K562 (cell line): Measurements from ENCODE around the gene C11orf54.

ENCODE experiments used
- ETV5 ChIP-seq: sonication (generic); formaldehyde crosslinking; IDR thresholded peaks from 2 replicates; pipeline ENCODE4 v1.4.0; 2020; ENCODE audit warnings: low read depth, mild to moderate bottlenecking, missing genetic modification reagents
- FOXJ2 ChIP-seq: fragments of 200-800 bp; sonication (Bioruptor generic); IDR thresholded peaks from 2 replicates; pipeline ENCODE4 v1.6.1; 2016; ENCODE audit warnings: missing genetic modification characterization, missing compliant biosample characterization
- MAFF ChIP-seq: IDR thresholded peaks from 2 replicates; pipeline ENCODE4 v1.6.1; 2012; ENCODE audit warnings: low read length, improper control_type of control experiment
- NFE2 ChIP-seq: IDR thresholded peaks from 2 replicates; pipeline ENCODE4 v1.6.1; 2014; ENCODE audit warnings: antibody characterized with exemption, low read depth
- PHF21A ChIP-seq: fragments of 450-650 bp; IDR thresholded peaks from 2 replicates; pipeline ENCODE4 v1.6.1; 2017; ENCODE audit warnings: low read depth, borderline replicate concordance
- POLR2AphosphoS5 ChIP-seq: IDR thresholded peaks from 2 replicates; pipeline ENCODE4 v1.6.1; 2011; ENCODE audit warnings: mild to moderate bottlenecking, low read depth, low read length, moderate library complexity; ENCODE audit not compliant: control insufficient read depth, insufficient read depth
- SMAD1 ChIP-seq: fragments of 150-350 bp; IDR thresholded peaks from 2 replicates; pipeline ENCODE4 v1.6.1; 2014; ENCODE audit warnings: low read length, low read depth; ENCODE audit not compliant: partially characterized antibody
- TARDBP ChIP-seq: fragments of 450-650 bp; IDR thresholded peaks from 2 replicates; pipeline ENCODE4 v1.6.1; 2016
- TF ChIP-seq, protein P1 (sequence below), 3 experiments: IDR thresholded peaks in 2 of 3; conservative IDR thresholded peaks in 1 of 3; 2 replicates each; pipeline ENCODE4 v1.5.1; 2011 to 2012; ENCODE audit warnings: low read length in 3 of 3, mild to moderate bottlenecking in 3 of 3, control low read depth in 2 of 3, improper control_type of control experiment in 1 of 3, inconsistent platforms in 1 of 3, low read depth in 1 of 3, mixed read lengths in 1 of 3, moderate library complexity in 1 of 3; ENCODE audit not compliant: insufficient read depth in 2 of 3
- TF ChIP-seq, protein P2 (sequence below): sonication (generic); formaldehyde crosslinking; IDR thresholded peaks from 2 replicates; pipeline ENCODE4 v1.8.0; 2023; ENCODE audit warnings: mild to moderate bottlenecking, missing genetic modification reagents

DNA sequence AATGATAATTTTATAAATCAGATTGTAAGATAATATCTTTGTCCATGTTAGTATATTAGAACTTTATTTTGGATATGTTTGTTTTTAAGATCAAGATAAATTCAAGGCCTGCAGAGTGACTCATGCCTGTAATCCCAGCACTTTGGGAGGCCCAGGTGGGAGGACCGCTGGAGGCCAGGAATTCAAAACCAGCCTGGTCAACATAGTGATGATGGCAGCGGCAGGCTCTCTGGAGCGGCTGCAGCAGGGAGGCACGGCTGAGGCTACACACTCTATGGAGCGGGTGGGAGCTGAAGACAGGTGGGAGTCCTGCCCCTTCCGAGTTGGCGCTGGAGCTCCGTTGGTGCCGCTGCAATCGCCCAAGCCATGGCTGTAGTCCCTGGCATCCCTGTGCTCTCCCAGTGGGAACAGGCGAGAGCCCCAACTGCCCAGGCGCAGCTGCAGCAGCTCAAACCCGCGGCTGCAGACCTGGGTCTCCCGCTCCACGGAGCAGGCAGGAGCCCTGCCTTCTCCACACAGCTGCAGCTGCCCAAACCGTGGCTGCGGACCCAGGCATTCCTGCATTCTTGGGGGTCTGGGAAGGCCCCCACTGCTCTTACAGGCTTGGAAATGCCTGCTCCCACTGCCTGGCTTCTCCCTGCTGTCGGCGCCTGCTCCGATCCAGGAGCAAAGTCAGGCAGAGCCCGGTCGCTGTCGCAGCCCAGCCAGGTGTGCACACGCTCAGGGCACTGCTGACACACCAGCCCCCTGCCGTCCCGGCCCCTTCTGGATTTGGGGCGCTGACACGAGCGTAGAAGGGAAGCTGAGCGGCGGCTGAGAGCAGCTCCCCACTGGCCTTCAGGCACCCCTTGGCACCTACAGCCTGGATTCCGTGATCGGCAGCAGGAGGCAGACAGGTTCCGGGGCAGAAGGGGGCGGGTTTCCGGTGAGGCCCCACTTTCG lies 16.7 kb downstream of the C11orf54 start:
- TF ChIP-seq MAFF = no peak
- no peak for TF ChIP-seq FOXJ2
- no peak for TF ChIP-seq ETV5 (CRISPR knock-in tag)
- TF ChIP-seq, protein P1, sequence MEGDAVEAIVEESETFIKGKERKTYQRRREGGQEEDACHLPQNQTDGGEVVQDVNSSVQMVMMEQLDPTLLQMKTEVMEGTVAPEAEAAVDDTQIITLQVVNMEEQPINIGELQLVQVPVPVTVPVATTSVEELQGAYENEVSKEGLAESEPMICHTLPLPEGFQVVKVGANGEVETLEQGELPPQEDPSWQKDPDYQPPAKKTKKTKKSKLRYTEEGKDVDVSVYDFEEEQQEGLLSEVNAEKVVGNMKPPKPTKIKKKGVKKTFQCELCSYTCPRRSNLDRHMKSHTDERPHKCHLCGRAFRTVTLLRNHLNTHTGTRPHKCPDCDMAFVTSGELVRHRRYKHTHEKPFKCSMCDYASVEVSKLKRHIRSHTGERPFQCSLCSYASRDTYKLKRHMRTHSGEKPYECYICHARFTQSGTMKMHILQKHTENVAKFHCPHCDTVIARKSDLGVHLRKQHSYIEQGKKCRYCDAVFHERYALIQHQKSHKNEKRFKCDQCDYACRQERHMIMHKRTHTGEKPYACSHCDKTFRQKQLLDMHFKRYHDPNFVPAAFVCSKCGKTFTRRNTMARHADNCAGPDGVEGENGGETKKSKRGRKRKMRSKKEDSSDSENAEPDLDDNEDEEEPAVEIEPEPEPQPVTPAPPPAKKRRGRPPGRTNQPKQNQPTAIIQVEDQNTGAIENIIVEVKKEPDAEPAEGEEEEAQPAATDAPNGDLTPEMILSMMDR (IDR thresholded peaks at IDR 0.05 in 2 of 3, conservative IDR thresholded peaks at IDR 0.05 in 1 of 3; ENCODE audit: insufficient read depth in 2 of 3, low read depth in 1 of 3, low read length in 3 of 3) = no peak
- TF ChIP-seq POLR2AphosphoS5 = no peak
- TF ChIP-seq, protein P2, sequence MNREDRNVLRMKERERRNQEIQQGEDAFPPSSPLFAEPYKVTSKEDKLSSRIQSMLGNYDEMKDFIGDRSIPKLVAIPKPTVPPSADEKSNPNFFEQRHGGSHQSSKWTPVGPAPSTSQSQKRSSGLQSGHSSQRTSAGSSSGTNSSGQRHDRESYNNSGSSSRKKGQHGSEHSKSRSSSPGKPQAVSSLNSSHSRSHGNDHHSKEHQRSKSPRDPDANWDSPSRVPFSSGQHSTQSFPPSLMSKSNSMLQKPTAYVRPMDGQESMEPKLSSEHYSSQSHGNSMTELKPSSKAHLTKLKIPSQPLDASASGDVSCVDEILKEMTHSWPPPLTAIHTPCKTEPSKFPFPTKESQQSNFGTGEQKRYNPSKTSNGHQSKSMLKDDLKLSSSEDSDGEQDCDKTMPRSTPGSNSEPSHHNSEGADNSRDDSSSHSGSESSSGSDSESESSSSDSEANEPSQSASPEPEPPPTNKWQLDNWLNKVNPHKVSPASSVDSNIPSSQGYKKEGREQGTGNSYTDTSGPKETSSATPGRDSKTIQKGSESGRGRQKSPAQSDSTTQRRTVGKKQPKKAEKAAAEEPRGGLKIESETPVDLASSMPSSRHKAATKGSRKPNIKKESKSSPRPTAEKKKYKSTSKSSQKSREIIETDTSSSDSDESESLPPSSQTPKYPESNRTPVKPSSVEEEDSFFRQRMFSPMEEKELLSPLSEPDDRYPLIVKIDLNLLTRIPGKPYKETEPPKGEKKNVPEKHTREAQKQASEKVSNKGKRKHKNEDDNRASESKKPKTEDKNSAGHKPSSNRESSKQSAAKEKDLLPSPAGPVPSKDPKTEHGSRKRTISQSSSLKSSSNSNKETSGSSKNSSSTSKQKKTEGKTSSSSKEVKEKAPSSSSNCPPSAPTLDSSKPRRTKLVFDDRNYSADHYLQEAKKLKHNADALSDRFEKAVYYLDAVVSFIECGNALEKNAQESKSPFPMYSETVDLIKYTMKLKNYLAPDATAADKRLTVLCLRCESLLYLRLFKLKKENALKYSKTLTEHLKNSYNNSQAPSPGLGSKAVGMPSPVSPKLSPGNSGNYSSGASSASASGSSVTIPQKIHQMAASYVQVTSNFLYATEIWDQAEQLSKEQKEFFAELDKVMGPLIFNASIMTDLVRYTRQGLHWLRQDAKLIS (CRISPR knock-in tag) = no peak
- TF ChIP-seq NFE2 = no peak
- no peak for TF ChIP-seq PHF21A
- no peak for TF ChIP-seq TARDBP
- no peak for TF ChIP-seq SMAD1
